GM19043 (cell line): ENCODE data around the gene CDH16.
"Not testable (repeated sequence)": the region's sequence is repeated elsewhere in the genome, so short reads cannot be mapped to it uniquely, and the experiment has no call there.

Experiments
- ATAC-seq: cut with Tn5 transposase; IDR thresholded peaks from one replicate; pipeline ENCODE4 v1.9.1; 2021; ENCODE audit warnings: low read depth; ENCODE audit not compliant: unreplicated experiment

Gene CDH16

GRCh38 chr16:66948134-66948836, 29.6 kb upstream of the CDH16 start:
- no peak for ATAC-seq

GRCh38 chr16:66947302-66948065, 28.8 kb upstream of the CDH16 start:
- peak; percentile 65 for ATAC-seq

- ATAC-seq: no peak
Observed at GRCh38 chr16:66946974-66947301, 28.3 kb upstream of the CDH16 start.

- ATAC-seq: no peak
Observed at GRCh38 chr16:66946541-66946940, 27.9 kb upstream of the CDH16 start.

GRCh38 chr16:66945939-66946338, 27.3 kb upstream of the CDH16 start:
- ATAC-seq: no peak

- ATAC-seq: not testable (repeated sequence)
Observed at GRCh38 chr16:66944971-66945370, 26.3 kb upstream of the CDH16 start.

- ATAC-seq: no peak
Observed at GRCh38 chr16:66944054-66944441, 25.4 kb upstream of the CDH16 start.

- no peak for ATAC-seq
Observed at GRCh38 chr16:66943426-66944053, 24.9 kb upstream of the CDH16 start.

- ATAC-seq: no peak
Observed at GRCh38 chr16:66942981-66943380, 24.3 kb upstream of the CDH16 start.

- no peak for ATAC-seq
Observed at GRCh38 chr16:66940236-66940635, 21.6 kb upstream of the CDH16 start.

GRCh38 chr16:66939366-66939765, 20.7 kb upstream of the CDH16 start:
- ATAC-seq: no peak

GRCh38 chr16:66937725-66938337, 19.1 kb upstream of the CDH16 start:
- ATAC-seq: no peak

GRCh38 chr16:66936889-66937554, 18.3 kb upstream of the CDH16 start:
- no peak for ATAC-seq

GRCh38 chr16:66936462-66936861, 17.8 kb upstream of the CDH16 start:
- ATAC-seq: no peak

- no peak for ATAC-seq
Observed at GRCh38 chr16:66935314-66936011, 16.8 kb upstream of the CDH16 start, which contains the start of gene CES2. Gene CES2 (plus strand): TSS chr16:66935516. CDS start chr16:66935636, 120 bp downstream.

- not testable (repeated sequence) for ATAC-seq
Observed at GRCh38 chr16:66934839-66935313, 16.2 kb upstream of the CDH16 start.

- peak; percentile 71 for ATAC-seq
Observed at GRCh38 chr16:66934138-66934838, 15.6 kb upstream of the CDH16 start, which contains the start of gene CIAO2B. Gene CIAO2B (minus strand): TSS chr16:66934402. CDS start chr16:66934364, 38 bp downstream.

- ATAC-seq: peak; percentile 9
Observed at GRCh38 chr16:66933776-66934137, 15.1 kb upstream of the CDH16 start.

GRCh38 chr16:66932076-66932475, 13.4 kb upstream of the CDH16 start:
- no peak for ATAC-seq
